Bronchial epithelial cell (primary cell): ENCODE results near the gene DCAF8L2. TPM values are rescaled to one million over a fixed set of nuclear protein-coding genes. Genes with fewer than 3 reads are reported as not detected.

ENCODE experiments used
- DNase-seq: peaks from one replicate; pipeline ENCODE4 v3.0.0-alpha.2; 2010; ENCODE audit warnings: low read depth
- FAIRE-seq: peaks from 2 replicates; lab custom pipeline; 2011; peaks lifted over from hg19 to GRCh38; lab: Jason Lieb, UNC
- H3K27me3 ChIP-seq: 2 replicates; pipeline ENCODE4 v1.5.1; 2011; ENCODE audit warnings: low read length; ENCODE audit not compliant: control insufficient read depth, insufficient read depth
- H3K36me3 ChIP-seq: 2 replicates; pipeline ENCODE4 v1.5.1; 2011; ENCODE audit warnings: low read length; ENCODE audit not compliant: control insufficient read depth, insufficient read depth
- H3K4me3 ChIP-seq: 2 replicates; pipeline ENCODE4 v1.5.1; 2011; ENCODE audit warnings: mild to moderate bottlenecking, low read depth, low read length, control low read depth
- total RNA-seq: library from RNA; depleted of rRNA; stranded (reverse); fragments of >200 nt; gene quantifications from 2 replicates; pipeline ENCODE4 v1.2.1, GENCODE V29; 2014
- TF ChIP-seq, protein P1 (sequence below): IDR thresholded peaks from 2 replicates; pipeline ENCODE4 v1.5.1; 2011; ENCODE audit warnings: mild to moderate bottlenecking, moderate library complexity, low read length, control low read depth, inconsistent platforms; ENCODE audit not compliant: insufficient read depth, severe bottlenecking

DCAF8L2 gene
- total RNA-seq, 1 donor from 2014 or later: not detected

DNA sequence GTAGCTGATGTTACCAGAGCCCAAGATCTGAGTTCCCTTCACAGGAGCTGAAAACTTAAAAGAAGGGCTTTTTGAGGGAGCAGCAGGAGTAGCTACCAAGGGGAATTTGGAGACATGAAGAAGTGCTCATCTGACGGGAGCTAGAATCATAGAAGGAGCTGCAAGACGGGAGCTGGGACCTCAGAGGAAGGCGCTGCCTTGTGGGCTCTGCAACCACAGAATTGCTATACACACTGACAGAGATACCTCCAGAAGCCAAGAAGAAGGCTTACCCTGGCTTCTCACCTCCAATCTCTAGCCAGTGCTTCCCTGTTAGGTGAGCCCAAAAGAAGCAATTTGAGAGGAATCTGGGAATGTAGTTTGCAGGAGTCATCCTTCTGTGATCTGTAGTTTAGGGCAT lies 35.9 kb downstream of the DCAF8L2 start:
- TF ChIP-seq, protein P1, sequence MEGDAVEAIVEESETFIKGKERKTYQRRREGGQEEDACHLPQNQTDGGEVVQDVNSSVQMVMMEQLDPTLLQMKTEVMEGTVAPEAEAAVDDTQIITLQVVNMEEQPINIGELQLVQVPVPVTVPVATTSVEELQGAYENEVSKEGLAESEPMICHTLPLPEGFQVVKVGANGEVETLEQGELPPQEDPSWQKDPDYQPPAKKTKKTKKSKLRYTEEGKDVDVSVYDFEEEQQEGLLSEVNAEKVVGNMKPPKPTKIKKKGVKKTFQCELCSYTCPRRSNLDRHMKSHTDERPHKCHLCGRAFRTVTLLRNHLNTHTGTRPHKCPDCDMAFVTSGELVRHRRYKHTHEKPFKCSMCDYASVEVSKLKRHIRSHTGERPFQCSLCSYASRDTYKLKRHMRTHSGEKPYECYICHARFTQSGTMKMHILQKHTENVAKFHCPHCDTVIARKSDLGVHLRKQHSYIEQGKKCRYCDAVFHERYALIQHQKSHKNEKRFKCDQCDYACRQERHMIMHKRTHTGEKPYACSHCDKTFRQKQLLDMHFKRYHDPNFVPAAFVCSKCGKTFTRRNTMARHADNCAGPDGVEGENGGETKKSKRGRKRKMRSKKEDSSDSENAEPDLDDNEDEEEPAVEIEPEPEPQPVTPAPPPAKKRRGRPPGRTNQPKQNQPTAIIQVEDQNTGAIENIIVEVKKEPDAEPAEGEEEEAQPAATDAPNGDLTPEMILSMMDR: no peak
- Histone ChIP-seq H3K27me3 (no peaks in the 10 kb centered on the region), H3K36me3 (no peaks in the 10 kb centered on the region), H3K4me3 (no peak overlapping the region)
- DNase-seq: no peak
- no peak for FAIRE-seq

DNA sequence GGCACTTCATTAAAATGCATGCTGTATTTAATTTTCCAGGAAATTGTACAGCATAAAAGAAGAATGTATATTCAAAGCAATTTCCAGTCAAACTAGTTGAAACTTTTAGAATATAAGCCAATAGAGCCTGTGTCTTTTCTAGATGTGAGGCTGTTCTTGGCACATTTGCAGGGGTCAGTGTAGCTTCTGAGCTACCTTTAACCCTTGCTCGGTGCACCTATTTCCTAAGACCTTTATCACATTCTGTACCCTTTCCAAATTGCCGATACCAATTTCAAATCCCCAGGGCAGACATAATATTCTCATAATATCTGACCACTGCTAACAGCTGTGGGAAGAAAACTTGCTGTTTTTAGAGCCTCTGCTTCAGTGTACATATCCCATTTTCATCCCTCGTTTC lies 43.2 kb downstream of the DCAF8L2 start:
- no peak for FAIRE-seq
- no peak overlapping the region for H3K4me3 ChIP-seq
- no peaks in the 10 kb centered on the region for H3K27me3 ChIP-seq
- DNase-seq: no peak
- H3K36me3 ChIP-seq: no peaks in the 10 kb centered on the region
- TF ChIP-seq, protein P1: no peak

DNA sequence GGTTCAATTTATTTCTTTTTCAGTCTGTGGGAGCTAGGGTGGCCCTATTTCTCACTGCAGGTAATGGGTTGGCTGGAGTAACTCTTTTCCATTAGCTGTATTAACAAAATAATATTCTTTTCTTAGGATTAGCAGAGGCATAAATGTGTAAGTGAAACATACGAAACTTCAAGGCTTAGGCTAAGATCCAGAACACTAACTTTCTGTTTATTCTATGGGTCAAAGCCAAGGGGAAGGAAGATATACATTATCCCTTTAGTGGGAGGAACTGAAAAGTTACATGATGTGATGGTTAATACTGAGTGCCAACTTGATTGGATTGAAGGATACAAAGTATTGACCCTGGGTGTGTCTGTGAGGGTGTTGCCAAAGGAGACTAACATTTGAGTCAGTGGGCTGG lies 66.4 kb downstream of the DCAF8L2 start:
- TF ChIP-seq, protein P1: no peak
- FAIRE-seq (no peak), DNase-seq (no peak)
- Histone ChIP-seq H3K36me3 (no peaks in the 10 kb centered on the region), H3K27me3 (no peaks in the 10 kb centered on the region), H3K4me3 (no peak overlapping the region)

DNA sequence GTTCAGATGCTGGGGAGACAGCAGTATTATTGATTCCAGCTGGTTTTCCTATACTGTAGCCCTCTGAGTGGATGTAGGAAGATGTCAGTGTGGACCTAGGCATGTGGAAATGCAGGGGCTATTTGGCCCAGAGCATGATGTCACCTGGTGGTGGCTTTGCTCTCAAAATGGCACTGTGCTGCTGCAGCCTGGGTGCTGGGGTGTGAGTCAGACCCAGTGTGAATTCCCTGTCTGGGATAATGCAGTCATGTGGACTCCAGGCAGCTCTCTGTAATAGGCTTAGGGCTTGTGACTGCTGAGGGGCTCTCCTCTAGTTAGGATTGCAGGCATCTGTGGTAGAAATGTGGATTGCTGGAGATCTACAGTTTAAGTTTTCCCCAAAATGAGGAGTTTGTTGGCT lies 70.7 kb downstream of the DCAF8L2 start:
- TF ChIP-seq, protein P1: no peak
- no peak overlapping the region for H3K4me3 ChIP-seq
- no peak for FAIRE-seq
- no peaks in the 10 kb centered on the region for H3K36me3 ChIP-seq
- no peaks in the 10 kb centered on the region for H3K27me3 ChIP-seq
- no peak for DNase-seq

DNA sequence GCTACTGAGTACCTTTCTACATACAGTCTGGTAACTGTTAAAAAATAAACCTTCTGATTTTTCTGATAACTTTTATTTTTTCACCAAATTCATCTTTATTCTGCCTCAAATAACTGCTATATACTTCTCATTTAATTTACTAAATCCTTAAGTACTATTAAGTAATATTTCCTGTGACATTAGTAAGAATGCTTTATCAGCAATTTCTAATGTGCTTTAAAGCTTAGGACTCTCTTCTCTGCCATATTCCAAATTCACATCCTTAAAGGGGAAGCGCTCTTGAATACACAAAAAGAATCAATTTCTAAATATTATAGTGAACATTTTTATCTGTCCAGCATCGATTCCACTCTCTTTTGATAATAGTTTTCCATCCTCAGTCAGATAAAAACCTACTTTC lies 81.1 kb downstream of the DCAF8L2 start:
- H3K27me3 ChIP-seq: no peaks in the 10 kb centered on the region
- no peak overlapping the region for H3K4me3 ChIP-seq
- TF ChIP-seq, protein P1: no peak
- no peak for FAIRE-seq
- DNase-seq: no peak
- no peaks in the 10 kb centered on the region for H3K36me3 ChIP-seq

DNA sequence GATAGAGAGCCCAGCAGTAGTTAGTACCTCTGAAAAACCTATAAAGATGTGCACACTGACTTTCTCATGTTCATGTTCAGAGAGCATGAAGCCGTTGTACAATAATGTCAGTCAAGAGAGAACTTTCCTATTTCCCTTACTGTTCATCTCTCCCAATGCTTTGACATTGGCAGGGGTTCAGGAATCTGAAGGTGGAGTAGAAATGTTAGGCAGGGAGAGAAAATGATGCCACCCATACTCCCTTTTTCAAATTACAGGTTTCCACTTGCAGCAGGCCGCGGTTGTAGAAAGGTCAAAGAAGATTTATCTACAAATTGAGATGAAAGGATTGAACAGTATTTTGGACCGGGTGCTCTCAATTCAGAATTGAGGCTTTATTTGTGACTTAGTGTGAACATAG lies 84.3 kb downstream of the DCAF8L2 start:
- TF ChIP-seq, protein P1: no peak
- no peaks in the 10 kb centered on the region for H3K27me3 ChIP-seq
- FAIRE-seq: no peak
- DNase-seq: no peak
- H3K36me3 ChIP-seq: no peaks in the 10 kb centered on the region
- no peak overlapping the region for H3K4me3 ChIP-seq
